Cardiac muscle cell (in vitro differentiated cells and primary cell): Measurements from ENCODE around the gene PSMA1. TPM values are rescaled to one million over a fixed set of nuclear protein-coding genes. Genes with fewer than 3 reads are reported as not detected.

Source experiments
- DNase-seq, 2 donors: peaks; one replicate each; pipeline versions ENCODE4 v3.0.0 to v3.0.0-alpha.2; 2010 to 2017; ENCODE audit warnings: low read depth in 1 of 2, low spot score in 1 of 2
- H3K27ac ChIP-seq: fragments of 200-600 bp; sonication (generic); 2 replicates; pipeline ENCODE4 v1.5.1; 2016
- H3K27me3 ChIP-seq: fragments of 200-600 bp; sonication (generic); 2 replicates; pipeline ENCODE4 v1.6.0; 2016; ENCODE audit warnings: control low read depth
- H3K36me3 ChIP-seq: fragments of 200-600 bp; sonication (generic); 2 replicates; pipeline ENCODE4 v1.5.1; 2016; ENCODE audit warnings: control low read depth
- H3K4me1 ChIP-seq: fragments of 200-600 bp; sonication (generic); 2 replicates; pipeline ENCODE4 v1.8.1; 2017; ENCODE audit warnings: low read depth, mild to moderate bottlenecking, mixed run types
- H3K4me3 ChIP-seq: fragments of 200-600 bp; sonication (generic); 2 replicates; pipeline ENCODE4 v1.5.1; 2016; ENCODE audit warnings: mild to moderate bottlenecking
- H3K9me3 ChIP-seq: fragments of 200-600 bp; sonication (generic); 2 replicates; pipeline ENCODE4 v1.5.1; 2017; ENCODE audit warnings: low read depth, mild to moderate bottlenecking, control low read depth
- polyA plus RNA-seq: library from polyadenylated mRNA; unstranded; fragments of >200 nt; fragmentation: Nextera tagmentation; extraction: Ambion mirVana; gene quantifications from 2 replicates; pipeline ENCODE4 v1.2.1, GENCODE V29; 2016
- total RNA-seq: library from RNA; depleted of rRNA; stranded (reverse); fragments of >200 nt; gene quantifications from 2 replicates; pipeline ENCODE4 v1.2.3, GENCODE V29; 2016
- TF ChIP-seq, protein P1 (sequence below): IDR thresholded peaks from 2 replicates; pipeline ENCODE4 v1.5.1; 2012; ENCODE audit warnings: low read depth, mild to moderate bottlenecking, low read length

Gene PSMA1
- total and polyA plus RNA-seq, 2 experiments from 2014 or later = 88.9 to 403 TPM

GRCh38 chr11:14499560-14500180, 20.5 kb downstream of the PSMA1 start, which contains the start of gene COPB1:
TSS of gene COPB1 (minus strand) at chr11:14499811. CDS start at chr11:14498928, 883 bp downstream.
- Histone ChIP-seq H3K27ac (peak within 1 kb of the TSS; percentile 93), H3K4me3 (peak within 1 kb of the TSS; percentile 88), H3K36me3 (peaks cover 31% of the 10 kb centered on the region), H3K4me1 (peaks cover 5% of the 10 kb centered on the region), H3K27me3 (no peaks in the 10 kb centered on the region), H3K9me3 (no peaks in the 10 kb centered on the region)
- peak; percentile 95 to 96 for DNase-seq
- TF ChIP-seq, protein P1, sequence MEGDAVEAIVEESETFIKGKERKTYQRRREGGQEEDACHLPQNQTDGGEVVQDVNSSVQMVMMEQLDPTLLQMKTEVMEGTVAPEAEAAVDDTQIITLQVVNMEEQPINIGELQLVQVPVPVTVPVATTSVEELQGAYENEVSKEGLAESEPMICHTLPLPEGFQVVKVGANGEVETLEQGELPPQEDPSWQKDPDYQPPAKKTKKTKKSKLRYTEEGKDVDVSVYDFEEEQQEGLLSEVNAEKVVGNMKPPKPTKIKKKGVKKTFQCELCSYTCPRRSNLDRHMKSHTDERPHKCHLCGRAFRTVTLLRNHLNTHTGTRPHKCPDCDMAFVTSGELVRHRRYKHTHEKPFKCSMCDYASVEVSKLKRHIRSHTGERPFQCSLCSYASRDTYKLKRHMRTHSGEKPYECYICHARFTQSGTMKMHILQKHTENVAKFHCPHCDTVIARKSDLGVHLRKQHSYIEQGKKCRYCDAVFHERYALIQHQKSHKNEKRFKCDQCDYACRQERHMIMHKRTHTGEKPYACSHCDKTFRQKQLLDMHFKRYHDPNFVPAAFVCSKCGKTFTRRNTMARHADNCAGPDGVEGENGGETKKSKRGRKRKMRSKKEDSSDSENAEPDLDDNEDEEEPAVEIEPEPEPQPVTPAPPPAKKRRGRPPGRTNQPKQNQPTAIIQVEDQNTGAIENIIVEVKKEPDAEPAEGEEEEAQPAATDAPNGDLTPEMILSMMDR = no peak

- Histone ChIP-seq H3K27me3 (no peaks in the 10 kb centered on the region), H3K4me3 (peak overlapping the region; percentile 88), H3K27ac (peak overlapping the region; percentile 93), H3K4me1 (peaks cover 5% of the 10 kb centered on the region), H3K9me3 (no peaks in the 10 kb centered on the region), H3K36me3 (peaks cover 31% of the 10 kb centered on the region)
- DNase-seq = peak; percentile 30 to 35
- TF ChIP-seq, protein P1 = no peak
Observed at GRCh38 chr11:14499178-14499559, 21.0 kb downstream of the PSMA1 start.

DNA sequence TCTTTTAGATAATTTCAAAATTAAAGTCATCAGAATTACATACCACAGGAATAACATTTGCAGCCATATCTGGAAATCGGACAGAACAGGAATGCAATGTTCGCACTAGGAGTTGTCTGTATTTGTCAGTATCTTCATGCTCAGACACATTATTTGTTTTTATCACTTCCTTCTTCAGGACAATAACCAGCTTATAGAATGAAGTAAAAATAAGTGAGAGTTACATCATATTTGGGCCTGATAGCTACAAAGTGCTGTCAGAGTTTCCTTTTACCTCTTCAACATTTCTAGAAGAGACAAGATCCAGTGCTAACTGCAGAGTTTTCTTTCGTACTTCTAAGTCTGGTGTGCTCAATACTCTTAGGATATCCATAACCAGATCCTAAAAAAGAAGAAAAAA, 39.5 kb downstream of the PSMA1 start:
- TF ChIP-seq, protein P1 = no peak
- DNase-seq = peak in 1 of 2 donors; percentile 21
- H3K4me3 ChIP-seq = no peak overlapping the region
- peaks cover 94% of the 10 kb centered on the region for H3K36me3 ChIP-seq
- H3K27me3 ChIP-seq = no peaks in the 10 kb centered on the region
- H3K27ac ChIP-seq = no peak overlapping the region
- H3K9me3 ChIP-seq = no peaks in the 10 kb centered on the region
- no peaks in the 10 kb centered on the region for H3K4me1 ChIP-seq

DNA sequence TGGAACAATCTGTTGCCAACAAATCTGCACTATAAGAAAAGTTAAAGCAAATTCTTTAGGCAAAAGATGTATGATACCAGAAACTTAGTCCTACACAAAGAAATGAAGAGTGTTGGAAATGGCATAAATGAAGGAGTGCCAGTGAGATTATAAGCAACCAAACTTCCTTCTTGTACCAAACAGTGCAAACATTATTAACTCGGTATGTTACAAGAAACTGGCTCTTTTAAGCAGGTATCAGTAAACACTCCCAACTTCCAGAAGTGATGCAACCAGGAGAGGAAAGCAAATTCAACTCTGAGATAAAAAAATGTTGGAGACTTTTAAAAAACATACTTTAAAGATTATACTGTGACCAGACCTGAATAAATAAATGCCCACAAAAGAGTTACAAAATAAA, 49.1 kb downstream of the PSMA1 start:
- no peaks in the 10 kb centered on the region for H3K9me3 ChIP-seq
- no peak for DNase-seq
- TF ChIP-seq, protein P1 = no peak
- no peaks in the 10 kb centered on the region for H3K4me1 ChIP-seq
- no peaks in the 10 kb centered on the region for H3K27me3 ChIP-seq
- H3K4me3 ChIP-seq = no peak overlapping the region
- H3K27ac ChIP-seq = no peak overlapping the region
- H3K36me3 ChIP-seq = peaks cover 88% of the 10 kb centered on the region

DNA sequence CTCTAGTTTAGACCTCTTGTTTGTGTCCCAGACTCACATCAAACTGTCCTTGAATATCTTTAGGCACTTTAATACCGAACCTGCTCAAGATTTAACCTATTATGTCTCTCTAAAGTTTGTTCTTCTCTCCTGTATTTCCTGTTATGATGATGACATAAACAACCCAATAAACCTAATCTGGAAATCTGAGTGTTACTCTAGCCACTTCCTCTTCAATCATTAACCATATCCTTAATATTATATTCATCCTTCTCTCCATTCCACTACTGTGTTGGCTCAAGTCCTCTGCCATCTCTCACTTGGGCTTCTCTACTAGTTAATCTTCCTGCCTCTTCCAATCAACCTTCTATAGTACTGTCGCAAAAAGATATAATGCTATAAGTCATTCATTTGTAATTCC, 56.6 kb downstream of the PSMA1 start:
- TF ChIP-seq, protein P1 = no peak
- Histone ChIP-seq H3K36me3 (peaks cover 94% of the 10 kb centered on the region), H3K4me1 (no peaks in the 10 kb centered on the region), H3K27me3 (no peaks in the 10 kb centered on the region), H3K9me3 (no peaks in the 10 kb centered on the region), H3K4me3 (no peak overlapping the region), H3K27ac (no peak overlapping the region)
- no peak for DNase-seq

GRCh38 chr11:14460147-14460546, 60.0 kb downstream of the PSMA1 start:
- H3K27ac ChIP-seq = no peak overlapping the region
- no peak overlapping the region for H3K4me3 ChIP-seq
- H3K36me3 ChIP-seq = peaks cover 78% of the 10 kb centered on the region
- no peak for DNase-seq
- TF ChIP-seq, protein P1 = no peak
- H3K4me1 ChIP-seq = no peaks in the 10 kb centered on the region
- H3K9me3 ChIP-seq = no peaks in the 10 kb centered on the region
- no peaks in the 10 kb centered on the region for H3K27me3 ChIP-seq
